Activated T-helper 1 cell treated with anti-CD3 and anti-CD28 coated beads, Interleukin-2, amount 50 U/mL, for 16 hours (primary cell): ENCODE data around the gene FGF22.
"Not testable (repeated sequence)": the region's sequence is repeated elsewhere in the genome, so short reads cannot be mapped to it uniquely, and the experiment has no call there.

ENCODE experiments used
- DNase-seq, 2 donors: peaks; one replicate each; pipeline ENCODE4 v3.0.0-alpha.2; 2020; ENCODE audit warnings: low read depth in 1 of 2, low spot score in 1 of 2

Gene FGF22

GRCh38 chr19:658059-658839, 18.6 kb downstream of the FGF22 start:
- no peak for DNase-seq

GRCh38 chr19:658916-659839, 19.5 kb downstream of the FGF22 start:
- no peak for DNase-seq

- no peak for DNase-seq
These were observed 21.2 kb downstream of the FGF22 start for GRCh38 chr19:660793-661426.

GRCh38 chr19:661427-662196, 21.9 kb downstream of the FGF22 start:
- peak; percentile 39 to 40 for DNase-seq

GRCh38 chr19:662207-662961, 22.7 kb downstream of the FGF22 start:
- DNase-seq, result peak; percentile 46 to 55

GRCh38 chr19:662962-663681, 23.4 kb downstream of the FGF22 start, which contains the start of gene RNF126:
Gene RNF126 (minus strand): TSS chr19:663214. CDS start chr19:663121, 93 bp downstream.
- peak; percentile 92 to 97 for DNase-seq

- DNase-seq, result no peak
These were observed 24.0 kb downstream of the FGF22 start for GRCh38 chr19:663682-664117.

- DNase-seq, result peak; percentile 60 to 70
These were observed 25.3 kb downstream of the FGF22 start for GRCh38 chr19:664913-665443.

GRCh38 chr19:666985-667573, 27.4 kb downstream of the FGF22 start:
- DNase-seq, result not testable (repeated sequence)

- not testable (repeated sequence) for DNase-seq
These were observed 29.2 kb downstream of the FGF22 start for GRCh38 chr19:668675-669434.

- no peak for DNase-seq
These were observed 31.0 kb downstream of the FGF22 start for GRCh38 chr19:670609-671075.

- no peak for DNase-seq
These were observed 34.8 kb downstream of the FGF22 start for GRCh38 chr19:674282-675151.

- no peak for DNase-seq
These were observed 36.3 kb downstream of the FGF22 start for GRCh38 chr19:676007-676338.

GRCh38 chr19:676339-677105, 36.8 kb downstream of the FGF22 start, which contains the start of gene FSTL3:
Gene FSTL3 (plus strand): TSS chr19:676392. CDS start chr19:676424, 32 bp downstream.
- DNase-seq, result no peak

GRCh38 chr19:677201-677600, 37.5 kb downstream of the FGF22 start:
- DNase-seq, result no peak
